HG03108 (cell line): ENCODE data around the gene KIF7.

Experiments
- ATAC-seq: cut with Tn5 transposase; IDR thresholded peaks from one replicate; pipeline ENCODE4 v1.9.1; 2021; ENCODE audit warnings: moderate library complexity; ENCODE audit not compliant: unreplicated experiment

KIF7 gene

GRCh38 chr15:89648106-89649012 lies 6.9 kb downstream of the KIF7 start:
- ATAC-seq: no peak

DNA sequence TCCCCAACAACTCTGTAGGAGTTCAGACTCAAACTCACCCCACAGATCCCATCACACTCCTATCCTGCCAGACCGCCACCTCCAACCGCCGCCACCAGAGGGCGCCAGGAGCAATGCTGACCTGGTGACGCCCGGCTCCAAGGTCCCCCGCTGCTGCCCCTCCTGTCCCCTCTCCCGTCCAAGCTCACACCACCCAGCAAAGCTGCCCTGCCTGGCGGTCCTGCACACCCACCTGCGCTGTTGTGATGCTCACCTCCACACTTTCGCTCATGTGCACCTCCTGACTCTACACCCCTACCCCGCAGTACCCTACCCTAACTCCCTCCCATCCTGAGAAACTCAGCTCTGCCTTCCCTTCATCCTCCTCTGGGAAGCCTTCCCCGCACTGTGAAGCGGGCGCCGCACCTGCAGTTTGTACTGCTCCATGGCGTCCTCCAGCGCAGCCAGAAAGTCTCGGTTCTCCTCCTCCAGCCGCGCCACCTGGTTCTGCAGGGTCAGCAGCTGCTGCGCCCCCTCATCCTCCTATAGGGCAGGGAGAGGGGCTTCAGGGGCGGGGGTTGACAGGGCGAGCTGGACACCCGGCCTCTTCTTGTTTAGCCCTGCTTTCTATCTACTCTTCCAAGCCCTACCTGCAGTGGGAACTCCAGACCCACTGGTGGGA lies 7.9 kb downstream of the KIF7 start:
- ATAC-seq: no peak

DNA sequence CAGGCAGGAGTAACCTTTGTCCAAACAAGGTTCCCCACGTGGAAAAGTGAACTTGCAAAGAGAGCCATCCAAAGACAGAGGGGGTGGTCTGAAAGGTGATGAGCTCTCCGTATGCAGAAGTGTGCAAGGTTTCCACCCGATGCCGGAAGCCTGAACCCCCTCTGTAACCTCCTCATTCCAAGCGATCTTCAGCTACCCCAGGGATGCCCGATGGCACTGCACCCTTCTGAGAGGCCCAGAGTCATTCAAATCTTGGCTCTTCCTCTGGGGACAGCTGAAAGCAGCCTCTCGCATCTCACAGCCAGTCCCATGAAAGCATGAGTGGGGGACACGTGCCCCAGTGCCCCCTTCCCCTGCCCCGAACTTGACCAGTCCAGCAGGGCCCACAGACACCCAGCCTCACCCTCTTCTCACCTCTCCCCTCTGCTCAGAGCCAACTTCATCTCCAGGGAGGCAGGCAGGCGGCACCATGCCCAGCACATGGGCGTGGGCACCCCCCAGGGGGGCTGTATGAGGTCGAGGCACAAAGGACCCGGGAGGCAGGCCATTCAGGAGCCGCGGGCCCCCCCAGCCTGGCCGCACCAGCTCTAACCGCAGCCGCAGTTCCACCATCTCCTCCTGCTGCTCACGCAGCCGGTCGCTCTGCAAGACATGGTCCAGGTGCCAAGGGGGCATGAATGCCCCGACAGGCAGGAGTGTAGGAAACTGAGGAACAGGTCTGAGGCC lies 8.7 kb downstream of the KIF7 start:
- ATAC-seq: no peak

- ATAC-seq: no peak
Observed at GRCh38 chr15:89645680-89646079, 9.6 kb downstream of the KIF7 start.

GRCh38 chr15:89642106-89642505 lies 13.2 kb downstream of the KIF7 start:
- no peak for ATAC-seq

DNA sequence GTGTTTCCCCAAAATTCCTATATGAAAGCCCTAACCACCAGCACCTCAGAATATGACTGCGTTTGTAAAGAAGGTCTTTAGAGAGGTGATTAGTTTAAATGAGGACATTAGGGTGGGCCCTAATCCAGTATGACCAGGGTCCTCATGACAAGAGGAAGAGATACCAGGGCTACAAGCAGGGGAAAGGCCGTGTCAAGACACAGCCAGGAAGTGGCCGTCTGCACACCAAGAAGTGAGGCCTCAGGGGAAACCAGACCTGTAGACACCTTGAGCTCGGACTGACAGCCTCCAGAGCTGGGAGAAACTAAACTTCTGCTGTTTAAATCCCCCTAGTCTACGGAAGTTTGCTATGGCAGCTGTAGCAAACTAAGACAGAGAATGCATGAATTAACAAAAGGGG lies 14.2 kb downstream of the KIF7 start:
- no peak for ATAC-seq

GRCh38 chr15:89640245-89640644 lies 15.0 kb downstream of the KIF7 start:
- ATAC-seq: no peak

GRCh38 chr15:89633585-89633984 lies 21.7 kb downstream of the KIF7 start:
- no peak for ATAC-seq

DNA sequence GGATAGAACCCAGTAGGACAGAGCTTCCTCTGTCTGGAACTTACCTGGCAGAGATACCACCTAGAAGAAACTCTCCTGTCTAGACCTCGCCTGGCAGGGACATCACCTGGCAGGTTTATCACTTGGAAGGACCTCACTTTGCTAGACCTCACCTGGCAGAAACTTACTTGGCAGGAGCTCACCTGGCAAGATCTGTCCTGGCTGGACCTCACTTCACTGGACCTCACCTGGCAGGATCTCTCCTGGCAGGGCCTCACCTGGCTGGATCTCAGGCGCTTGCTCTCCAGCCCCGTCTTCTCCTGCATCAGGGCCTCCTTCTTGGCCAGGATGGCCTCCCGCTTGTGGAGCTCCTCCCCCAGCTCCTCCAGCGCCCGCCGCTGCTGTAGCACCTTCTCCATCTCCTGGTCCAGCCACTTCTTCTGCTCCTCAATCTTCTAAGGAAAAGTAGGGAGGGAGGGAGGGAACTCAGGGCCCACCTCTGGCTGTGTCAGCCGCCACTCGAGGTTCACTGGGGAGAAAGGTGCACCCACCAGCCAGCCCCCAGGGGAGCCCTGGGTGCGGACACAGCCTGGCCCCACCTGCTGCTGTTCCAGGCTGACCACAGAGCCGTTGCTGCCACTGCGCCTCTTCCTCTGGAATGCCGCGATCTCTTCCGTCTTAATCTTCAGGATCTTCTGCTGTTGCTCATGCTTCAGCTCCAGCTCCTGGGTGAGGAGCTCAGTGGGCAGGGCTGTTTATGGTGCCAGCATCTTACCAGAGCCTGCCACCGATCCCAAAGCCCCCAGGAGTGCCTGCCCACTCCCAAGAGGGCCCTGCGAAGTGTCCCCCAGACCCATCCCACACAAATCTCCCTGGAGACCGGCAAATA lies 22.5 kb downstream of the KIF7 start:
- ATAC-seq: no peak

DNA sequence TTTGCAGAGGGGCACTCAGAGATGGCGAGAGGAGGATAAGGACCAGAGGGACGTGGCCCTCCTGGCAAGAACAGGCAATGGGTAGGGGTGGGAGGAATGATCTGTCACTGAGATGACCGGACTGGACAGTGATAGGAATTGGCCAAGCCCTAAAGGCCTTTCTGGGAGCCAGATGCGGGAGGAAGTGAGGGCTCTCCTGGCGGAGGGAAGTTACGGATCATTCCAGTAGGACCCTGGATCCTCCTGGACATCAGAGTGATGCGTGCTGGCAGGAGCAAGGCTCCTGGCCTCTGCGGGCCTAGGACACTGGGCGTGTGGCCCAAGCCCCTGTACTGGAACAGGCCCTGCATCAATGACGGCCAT lies 23.4 kb downstream of the KIF7 start:
- ATAC-seq: no peak

DNA sequence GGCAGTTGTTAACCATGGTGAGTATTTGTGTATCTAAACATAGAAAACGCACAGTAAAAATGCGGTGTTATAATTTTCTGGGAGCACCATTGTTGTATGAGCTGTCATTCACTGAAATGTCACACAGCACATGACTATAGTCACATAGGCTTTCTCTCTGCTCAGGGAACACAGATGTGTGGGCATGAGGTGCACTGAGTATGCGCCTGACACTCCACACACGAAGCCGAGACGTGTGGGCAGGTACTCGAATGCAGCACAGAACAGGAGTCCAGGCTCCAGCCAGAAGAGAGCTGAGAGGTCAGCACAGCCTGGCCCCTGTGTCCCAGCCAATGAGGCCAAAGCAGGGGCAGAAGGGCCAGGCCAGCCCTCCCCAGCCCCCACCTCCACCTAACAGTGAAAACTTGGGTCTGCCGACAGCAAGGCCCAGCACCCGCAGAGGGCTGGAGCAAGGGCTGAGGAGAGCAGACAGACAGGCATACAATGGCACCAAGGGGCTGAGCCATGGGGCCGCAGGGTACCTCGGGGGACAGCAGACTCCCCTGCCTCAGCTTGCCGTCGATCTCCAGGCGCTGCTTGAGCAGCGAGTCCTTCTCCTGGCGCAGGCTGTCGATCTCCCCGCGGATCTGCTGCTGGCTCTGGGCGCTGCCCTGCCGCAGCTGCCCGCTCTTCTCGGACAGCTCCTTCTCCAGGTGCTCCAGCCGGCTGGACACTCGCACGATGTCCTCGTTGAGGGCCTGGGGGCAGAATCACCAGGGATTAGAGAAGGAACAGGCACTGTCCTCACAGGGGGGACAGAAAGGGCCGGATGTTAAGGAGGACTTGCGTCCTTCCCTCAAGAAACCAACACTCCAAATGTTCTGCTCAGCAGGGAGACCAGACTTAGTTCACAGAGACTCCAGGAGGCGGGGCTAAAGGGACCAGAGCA lies 24.0 kb downstream of the KIF7 start:
- ATAC-seq: no peak

GRCh38 chr15:89630260-89630659 lies 25.0 kb downstream of the KIF7 start:
- ATAC-seq: no peak

DNA sequence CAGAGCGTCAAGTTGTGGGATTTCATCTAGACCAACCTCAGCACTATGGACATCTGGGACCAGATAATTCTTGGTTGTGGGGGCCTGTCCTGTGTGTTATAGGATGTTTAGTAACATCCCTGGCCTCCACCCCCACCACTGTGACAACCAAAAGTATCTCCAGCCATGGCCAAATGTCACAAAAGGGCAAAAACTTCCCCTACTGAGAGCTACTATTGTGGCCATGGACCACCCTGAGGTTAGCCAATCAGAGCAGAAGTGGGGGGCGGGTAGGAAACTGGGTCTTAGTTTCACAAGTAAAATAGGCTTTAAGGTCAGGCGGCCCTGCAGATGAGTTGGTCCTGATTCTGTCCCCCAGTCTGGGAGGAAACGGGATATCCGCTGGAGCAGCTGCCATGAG lies 25.4 kb downstream of the KIF7 start:
- ATAC-seq: no peak

DNA sequence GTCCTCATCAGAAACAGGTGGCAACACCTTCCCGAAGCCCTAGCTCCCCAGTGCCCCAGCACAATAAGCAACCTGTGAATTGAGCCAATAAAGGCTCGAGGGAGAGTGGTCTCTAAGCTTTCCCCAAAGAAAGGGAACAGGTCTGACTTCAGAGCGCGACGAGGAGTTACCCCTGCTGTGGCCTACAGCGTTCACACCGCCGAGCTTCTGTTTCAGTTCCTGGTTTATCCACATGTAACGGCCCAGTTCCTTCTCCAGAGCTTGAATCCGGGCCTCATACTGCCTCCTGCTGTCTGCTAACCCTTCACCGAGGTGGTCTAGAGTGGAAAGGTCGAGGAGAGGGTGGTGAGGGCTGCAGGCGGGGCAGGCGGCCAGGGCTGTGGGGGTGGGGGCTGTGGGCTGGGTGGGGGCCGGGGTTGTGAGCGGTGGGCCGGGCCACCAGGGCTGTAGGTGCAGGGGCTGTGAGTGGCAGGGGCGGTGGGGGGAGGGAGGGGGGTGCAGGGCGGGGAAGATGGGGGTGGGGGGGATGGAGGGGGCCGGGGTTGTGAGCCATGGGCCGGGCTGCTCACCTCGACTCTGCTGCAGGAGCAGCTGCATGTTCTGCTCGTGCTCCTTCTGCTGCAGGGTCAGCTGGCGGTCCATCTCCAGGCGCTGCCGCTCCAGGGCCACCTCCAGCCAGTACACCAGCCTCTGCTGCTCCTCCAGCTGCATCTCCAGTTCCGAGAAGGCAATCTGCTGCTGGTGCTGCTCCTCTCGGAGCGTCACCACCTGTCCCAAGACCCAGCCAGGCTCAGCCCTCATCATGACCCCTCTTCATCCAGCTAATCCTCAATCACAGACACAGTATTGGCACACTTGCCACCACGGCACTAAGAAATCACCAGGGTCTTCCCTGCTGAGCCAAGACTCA lies 26.2 kb downstream of the KIF7 start:
- no peak for ATAC-seq

DNA sequence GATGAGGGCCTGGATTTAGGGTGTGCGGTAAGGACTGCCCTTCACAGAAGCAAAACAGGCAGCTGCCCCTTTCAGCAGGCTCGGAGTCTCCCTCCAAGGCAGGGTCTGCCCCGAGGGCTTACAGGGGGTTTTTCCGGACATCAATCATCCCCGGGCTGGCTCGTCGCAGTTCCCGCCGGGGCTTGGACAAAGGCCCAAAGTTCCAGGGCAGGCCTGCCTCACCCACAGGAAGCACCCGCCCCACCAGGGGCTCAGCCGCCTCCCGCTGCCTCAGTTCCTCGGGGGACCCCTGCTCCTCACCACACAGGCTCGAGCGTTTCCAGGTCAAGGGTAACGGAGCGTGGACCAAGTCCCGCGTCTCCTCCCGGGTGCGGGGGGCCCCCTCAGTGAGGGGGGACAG lies 27.0 kb downstream of the KIF7 start:
- no peak for ATAC-seq

DNA sequence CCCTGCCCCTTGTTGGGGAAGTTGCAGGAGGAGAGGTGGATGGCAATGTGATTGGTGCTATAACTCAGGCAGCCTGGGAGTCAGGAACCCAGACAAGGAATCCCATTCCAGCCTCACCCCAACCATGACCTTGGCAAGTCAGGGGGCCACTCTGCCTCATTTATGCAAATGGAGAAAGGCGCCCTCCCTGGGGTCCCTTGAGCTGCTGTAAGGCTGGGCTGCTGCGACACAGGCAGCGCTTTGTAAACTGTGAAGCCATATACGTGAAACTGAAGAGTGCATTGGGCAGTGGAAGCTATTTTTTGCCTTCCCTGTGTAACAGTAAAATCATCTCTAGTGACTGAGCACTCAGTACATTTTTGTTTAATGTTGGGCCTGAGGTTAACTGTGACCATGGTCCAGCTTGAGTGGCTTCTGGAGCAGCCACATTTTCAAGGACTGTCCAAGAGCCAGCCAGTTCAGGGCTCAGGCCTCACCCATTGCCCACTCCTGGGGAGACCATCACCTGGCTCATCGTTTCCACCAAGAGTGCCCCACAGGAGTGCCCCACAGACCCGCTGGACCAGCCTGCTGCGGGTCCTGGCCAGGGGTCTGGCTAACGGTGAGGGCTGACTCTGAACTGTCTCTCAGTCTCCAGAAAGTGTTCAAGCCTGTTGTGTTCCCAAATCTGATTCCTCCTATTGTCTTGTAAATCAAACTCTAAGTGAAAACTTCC lies 27.9 kb downstream of the KIF7 start:
- no peak for ATAC-seq

DNA sequence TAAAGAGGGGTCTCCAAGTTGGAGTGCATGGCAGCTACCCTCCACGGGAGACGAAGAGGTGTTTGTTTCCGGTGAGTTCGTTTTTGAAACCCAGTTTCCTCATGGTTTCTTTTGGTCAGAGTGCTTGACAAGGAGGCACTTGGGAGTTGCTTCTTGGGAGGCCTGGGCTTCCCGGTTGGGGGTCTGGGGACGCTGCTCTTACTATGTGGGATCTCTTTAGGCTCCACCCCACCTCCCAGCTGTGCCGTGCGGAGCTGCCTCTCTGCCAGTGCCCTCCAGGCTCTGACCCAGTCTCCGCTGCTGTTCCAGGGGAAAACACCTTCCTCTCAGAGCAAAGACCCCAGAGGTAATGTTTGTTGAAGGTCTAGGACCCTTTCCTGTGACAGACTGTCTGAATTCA lies 29.6 kb downstream of the KIF7 start:
- ATAC-seq: no peak

DNA sequence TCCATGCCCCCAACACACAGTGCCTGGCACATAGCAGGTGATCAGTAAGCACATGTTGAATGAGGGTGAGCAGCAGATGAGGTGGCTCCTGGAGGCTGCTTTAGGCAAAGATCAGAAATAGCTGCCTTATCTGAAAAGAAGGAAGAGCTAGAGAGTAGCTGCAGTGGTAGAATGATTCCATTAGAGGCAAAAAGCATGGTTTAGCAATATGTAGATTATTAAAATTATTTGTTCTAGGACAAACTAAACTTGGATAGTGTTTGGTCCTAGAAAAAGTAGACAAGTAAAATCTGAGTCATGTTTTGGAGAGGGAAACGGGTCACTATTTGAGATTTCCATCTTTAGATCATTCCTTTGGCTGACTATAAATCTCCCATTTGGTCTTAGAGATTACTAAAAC lies 32.1 kb downstream of the KIF7 start:
- no peak for ATAC-seq
